CD4-positive, CD25-positive, alpha-beta regulatory T cell (primary cell): ENCODE results near the gene LRRC15. TPM values are rescaled to one million over a fixed set of nuclear protein-coding genes. Genes with fewer than 3 reads are reported as not detected.
A peak's percentile ranks its signal among the peaks of the same experiment; 100 is the strongest.

ENCODE experiments used
- ATAC-seq, 2 donors: fragments of 150-1000 bp; cut with Tn5 transposase; one replicate each; pipeline ENCODE4 v1.10.0; 2021; ENCODE audit warnings: low read depth in 2 of 2, moderate number of reproducible peaks in 2 of 2, moderate library complexity in 1 of 2
- DNase-seq, 3 donors: peaks; one replicate each; pipeline versions ENCODE4 v3.0.0 to v3.0.0-alpha.2; 2012 to 2022; ENCODE audit warnings: mixed read lengths in 1 of 3
- H3K27ac ChIP-seq: one replicate; pipeline ENCODE4 v1.7.0; 2013; ENCODE audit warnings: mild to moderate bottlenecking, low read length; ENCODE audit not compliant: insufficient read depth, poor library complexity, severe bottlenecking
- H3K27me3 ChIP-seq: one replicate; pipeline ENCODE4 v1.7.0; 2013; ENCODE audit warnings: low read length; ENCODE audit not compliant: control insufficient read depth, insufficient read depth
- H3K36me3 ChIP-seq: one replicate; pipeline ENCODE4 v1.7.0; 2013; ENCODE audit warnings: mild to moderate bottlenecking, low read length, moderate library complexity; ENCODE audit not compliant: control insufficient read depth, insufficient read depth
- H3K4me1 ChIP-seq: 2 replicates; pipeline ENCODE4 v1.7.0; 2013; ENCODE audit warnings: mild to moderate bottlenecking, low read length; ENCODE audit not compliant: insufficient read depth, control insufficient read depth, poor library complexity, severe bottlenecking
- H3K4me3 ChIP-seq: one replicate; pipeline ENCODE4 v1.7.0; 2013; ENCODE audit warnings: low read depth, mild to moderate bottlenecking, low read length, moderate library complexity
- H3K9me3 ChIP-seq, 2 experiments: 1 replicate in 1 of 2; 2 replicates in 1 of 2; pipeline ENCODE4 v1.7.0; 2013; ENCODE audit warnings: low read length in 2 of 2, mild to moderate bottlenecking in 1 of 2, moderate library complexity in 1 of 2; ENCODE audit not compliant: control insufficient read depth in 2 of 2
- H3K27ac Mint-ChIP-seq, 3 donors: one replicate each; pipeline ENCODE4 v1.8.0; 2020 to 2022; ENCODE audit warnings: mild to moderate bottlenecking in 3 of 3, mixed read lengths in 3 of 3, moderate library complexity in 2 of 3
- H3K27me3 Mint-ChIP-seq: one replicate; pipeline ENCODE4 v1.8.0; 2022; ENCODE audit warnings: mild to moderate bottlenecking, mixed read lengths
- H3K36me3 Mint-ChIP-seq: one replicate; pipeline ENCODE4 v1.8.0; 2020; ENCODE audit warnings: mixed read lengths
- H3K4me1 Mint-ChIP-seq, 4 donors: one replicate each; pipeline ENCODE4 v1.8.0; 2020 to 2022; ENCODE audit warnings: mixed read lengths in 4 of 4, mild to moderate bottlenecking in 1 of 4
- H3K4me3 Mint-ChIP-seq, 4 donors: one replicate each; pipeline ENCODE4 v1.8.0; 2020 to 2022; ENCODE audit warnings: mild to moderate bottlenecking in 4 of 4, mixed read lengths in 4 of 4, moderate library complexity in 3 of 4
- H3K9me3 Mint-ChIP-seq, 7 donors: one replicate each; pipeline ENCODE4 v1.8.0; 2020 to 2022; ENCODE audit warnings: mixed read lengths in 7 of 7, mild to moderate bottlenecking in 3 of 7, moderate library complexity in 2 of 7
- polyA plus RNA-seq, 4 donors: library from polyadenylated mRNA; unstranded; fragments of 300-500 nt; fragmentation: Illumina TruSeq; gene quantifications; one replicate each; pipeline ENCODE4 v1.2.3, GENCODE V29; 2021
- total RNA-seq: library from RNA; stranded (reverse); gene quantifications from one replicate; pipeline ENCODE4 v1.2.3, GENCODE V29; 2022

Gene LRRC15
- total and polyA plus RNA-seq, 5 donors from 2014 or later = not detected

DNA sequence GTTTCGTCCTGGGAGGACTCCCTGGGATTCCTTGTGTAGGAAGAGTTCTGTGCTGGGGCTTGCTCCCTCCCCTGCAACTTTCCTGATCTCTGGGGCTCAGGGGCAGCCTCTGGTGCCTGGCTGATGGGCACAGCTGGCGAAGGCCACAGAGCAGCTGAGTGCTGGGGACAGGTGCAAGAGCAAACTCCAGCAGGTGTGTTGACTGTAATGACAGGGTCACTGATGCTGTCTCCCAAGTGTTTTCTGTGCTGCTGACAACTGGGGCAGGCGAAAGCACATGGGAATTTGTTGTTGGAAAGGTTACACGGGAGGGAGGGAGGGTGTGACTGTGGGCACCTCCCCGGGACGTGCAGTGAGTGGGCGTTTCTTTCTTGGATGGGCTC is 40.0 kb downstream of the LRRC15 start:
- no peaks in the 10 kb centered on the region for H3K9me3 ChIP-seq
- peaks cover 8% of the 10 kb centered on the region for H3K27me3 ChIP-seq
- peaks cover 7% of the 10 kb centered on the region for H3K4me1 ChIP-seq
- H3K4me3 Mint-ChIP-seq = peak overlapping the region in 1 of 4 donors; percentile 12
- H3K27ac ChIP-seq = no peak overlapping the region
- H3K36me3 Mint-ChIP-seq = no peaks in the 10 kb centered on the region
- H3K27ac Mint-ChIP-seq = no peak overlapping the region
- no peak for DNase-seq
- no peak for ATAC-seq
- H3K4me1 Mint-ChIP-seq = peaks cover 0 to 11% (median under 1%) of the 10 kb centered on the region in 4 donors
- H3K9me3 Mint-ChIP-seq = peaks cover 0 to 1% (median 0%) of the 10 kb centered on the region in 7 donors
- no peaks in the 10 kb centered on the region for H3K36me3 ChIP-seq
- H3K27me3 Mint-ChIP-seq = peaks cover 36% of the 10 kb centered on the region
- no peak overlapping the region for H3K4me3 ChIP-seq

DNA sequence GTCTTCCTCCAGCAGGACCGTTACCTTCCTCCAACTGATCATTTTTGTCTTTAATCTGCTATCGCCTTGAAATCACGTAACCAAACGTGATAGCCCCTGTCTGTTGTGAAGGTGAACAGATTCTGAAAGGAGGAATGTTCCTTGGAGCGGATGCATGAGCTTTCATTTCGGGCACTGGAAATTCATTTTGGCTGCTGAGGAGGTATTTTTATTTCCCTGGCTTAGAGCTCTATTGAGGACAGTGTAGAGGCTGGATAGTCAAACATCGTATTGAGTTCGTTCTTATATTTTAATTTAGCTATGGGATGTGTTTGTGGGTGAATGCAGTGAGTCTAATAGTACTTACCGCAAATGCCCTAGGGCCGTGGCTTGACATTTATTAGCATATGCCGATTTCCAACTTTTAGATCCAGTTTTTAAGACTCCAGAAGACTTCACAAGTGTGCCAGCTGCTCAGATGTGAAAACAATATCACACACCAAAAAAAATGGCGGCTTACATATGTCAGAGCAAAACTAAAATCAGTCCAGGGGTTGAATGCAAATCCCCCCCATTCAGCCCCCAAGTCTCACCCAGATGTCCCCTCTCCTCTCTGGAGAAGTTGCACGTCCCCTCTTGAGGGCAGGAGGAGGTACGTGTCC is 40.5 kb downstream of the LRRC15 start:
- Histone ChIP-seq H3K4me1 (peaks cover 10% of the 10 kb centered on the region), H3K27ac (no peak overlapping the region), H3K4me3 (no peak overlapping the region), H3K36me3 (no peaks in the 10 kb centered on the region), H3K9me3 (no peaks in the 10 kb centered on the region), H3K27me3 (peaks cover 8% of the 10 kb centered on the region)
- Mint-ChIP-seq H3K27ac (peak overlapping the region in 1 of 3 donors; percentile 55), H3K4me1 (peaks cover 0 to 10% (median under 1%) of the 10 kb centered on the region in 4 donors), H3K36me3 (no peaks in the 10 kb centered on the region), H3K9me3 (peaks cover 0 to 1% (median 0%) of the 10 kb centered on the region in 7 donors), H3K27me3 (peaks cover 35% of the 10 kb centered on the region), H3K4me3 (peak overlapping the region in 1 of 4 donors; percentile 36)
- no peak for ATAC-seq
- DNase-seq = no peak

DNA sequence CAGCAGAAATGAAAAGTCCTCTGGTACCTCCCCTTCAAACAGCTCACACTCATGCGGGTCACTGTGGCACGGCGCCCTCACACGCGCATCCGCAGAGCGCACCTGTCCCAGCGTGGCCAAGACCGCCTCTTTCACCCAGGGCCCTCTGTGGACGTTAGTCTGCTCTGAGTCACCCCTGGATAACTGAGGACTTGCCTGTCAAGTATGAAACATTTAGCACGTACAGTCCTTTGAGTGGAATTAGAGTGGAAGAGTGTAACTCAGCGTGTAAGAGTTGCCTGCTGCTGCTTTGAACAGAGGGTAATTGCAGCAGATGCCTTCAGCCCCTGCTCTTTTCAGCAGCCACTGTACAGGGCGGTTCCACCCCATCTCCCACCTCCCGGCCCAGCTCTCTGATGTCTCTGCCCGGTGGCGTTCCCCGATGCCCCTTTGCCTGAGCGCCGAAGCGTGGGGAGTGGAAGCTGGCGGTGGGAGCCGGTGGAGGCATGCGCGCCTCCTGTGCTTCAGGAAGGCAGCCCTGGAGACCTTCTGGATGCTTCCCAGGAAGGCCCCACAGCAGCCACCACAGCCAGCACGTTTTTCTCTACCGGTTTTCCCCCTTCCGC is 41.4 kb downstream of the LRRC15 start:
- H3K4me1 ChIP-seq = peaks cover 7% of the 10 kb centered on the region
- ATAC-seq (peak in 1 of 2 donors; percentile 9), DNase-seq (peak in 2 of 3 donors; percentile 31 to 56)
- H3K36me3 ChIP-seq = no peaks in the 10 kb centered on the region
- peaks cover 0 to 4% (median under 1%) of the 10 kb centered on the region in 4 donors for H3K4me1 Mint-ChIP-seq
- H3K27me3 Mint-ChIP-seq = peaks cover 28% of the 10 kb centered on the region
- H3K9me3 Mint-ChIP-seq = peaks cover 0 to 1% (median 0%) of the 10 kb centered on the region in 7 donors
- peak overlapping the region in 1 of 4 donors; percentile 29 for H3K4me3 Mint-ChIP-seq
- H3K9me3 ChIP-seq = no peaks in the 10 kb centered on the region
- H3K4me3 ChIP-seq = no peak overlapping the region
- no peaks in the 10 kb centered on the region for H3K36me3 Mint-ChIP-seq
- peaks cover 8% of the 10 kb centered on the region for H3K27me3 ChIP-seq
- H3K27ac Mint-ChIP-seq = peak overlapping the region; percentile 55 to 62 (median 60)
- H3K27ac ChIP-seq = no peak overlapping the region

DNA sequence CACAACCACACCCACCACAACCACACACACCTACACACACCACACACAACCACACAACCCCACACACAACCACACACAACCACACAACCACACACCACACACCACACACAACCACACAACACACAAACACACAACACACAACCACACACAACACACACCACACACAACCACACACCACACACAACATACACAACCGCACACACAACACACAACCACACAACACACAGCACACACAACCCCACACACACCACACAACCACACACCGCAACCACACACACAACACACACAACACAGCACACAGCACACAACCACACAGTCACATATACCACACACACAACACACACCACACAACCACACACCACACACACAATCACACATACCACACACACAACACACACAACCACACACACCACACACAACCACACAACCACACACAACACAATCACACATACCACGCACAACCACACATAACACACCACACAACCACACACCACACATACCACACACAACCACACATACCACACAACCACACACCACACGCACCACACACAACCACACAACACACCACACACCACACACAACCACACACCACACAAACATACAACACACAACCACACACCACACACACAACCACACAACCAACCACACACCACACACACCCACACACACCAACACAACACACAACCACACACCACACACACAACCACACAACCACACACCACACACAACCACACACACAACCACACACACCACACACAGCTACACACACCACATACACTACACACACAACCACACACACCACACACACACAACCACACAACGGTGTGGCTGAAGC is 42.1 kb downstream of the LRRC15 start:
- Histone ChIP-seq H3K27ac (no peak overlapping the region), H3K9me3 (no peaks in the 10 kb centered on the region), H3K27me3 (peaks cover under 1% of the 10 kb centered on the region), H3K36me3 (no peaks in the 10 kb centered on the region), H3K4me1 (peaks cover 6% of the 10 kb centered on the region), H3K4me3 (no peak overlapping the region)
- Mint-ChIP-seq H3K27ac (no peak overlapping the region), H3K36me3 (no peaks in the 10 kb centered on the region), H3K9me3 (peaks cover 0 to 1% (median 0%) of the 10 kb centered on the region in 7 donors), H3K4me3 (no peak overlapping the region), H3K4me1 (peaks cover 0 to 2% (median under 1%) of the 10 kb centered on the region in 4 donors), H3K27me3 (peaks cover 25% of the 10 kb centered on the region)
- no peak for ATAC-seq
- DNase-seq = peak in 1 of 3 donors; percentile 51

DNA sequence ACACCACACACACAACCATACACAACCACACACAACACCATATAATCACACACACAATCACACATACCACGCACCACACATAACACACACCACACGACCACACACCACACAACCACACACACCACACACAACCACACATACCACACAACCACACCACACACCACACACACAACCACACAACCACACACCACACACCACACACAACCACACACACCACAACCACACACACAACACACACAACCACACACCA is 42.6 kb downstream of the LRRC15 start:
- no peak overlapping the region for H3K4me3 ChIP-seq
- ATAC-seq (no peak), DNase-seq (peak in 1 of 3 donors; percentile 41)
- no peaks in the 10 kb centered on the region for H3K36me3 Mint-ChIP-seq
- H3K27me3 ChIP-seq = no peaks in the 10 kb centered on the region
- H3K27ac ChIP-seq = no peak overlapping the region
- peaks cover 0 to 1% (median 0%) of the 10 kb centered on the region in 7 donors for H3K9me3 Mint-ChIP-seq
- no peaks in the 10 kb centered on the region for H3K36me3 ChIP-seq
- no peaks in the 10 kb centered on the region for H3K9me3 ChIP-seq
- H3K27me3 Mint-ChIP-seq = peaks cover 25% of the 10 kb centered on the region
- peaks cover 6% of the 10 kb centered on the region for H3K4me1 ChIP-seq
- H3K4me1 Mint-ChIP-seq = peaks cover 0 to 3% (median under 1%) of the 10 kb centered on the region in 4 donors
- no peak overlapping the region for H3K4me3 Mint-ChIP-seq
- no peak overlapping the region for H3K27ac Mint-ChIP-seq

DNA sequence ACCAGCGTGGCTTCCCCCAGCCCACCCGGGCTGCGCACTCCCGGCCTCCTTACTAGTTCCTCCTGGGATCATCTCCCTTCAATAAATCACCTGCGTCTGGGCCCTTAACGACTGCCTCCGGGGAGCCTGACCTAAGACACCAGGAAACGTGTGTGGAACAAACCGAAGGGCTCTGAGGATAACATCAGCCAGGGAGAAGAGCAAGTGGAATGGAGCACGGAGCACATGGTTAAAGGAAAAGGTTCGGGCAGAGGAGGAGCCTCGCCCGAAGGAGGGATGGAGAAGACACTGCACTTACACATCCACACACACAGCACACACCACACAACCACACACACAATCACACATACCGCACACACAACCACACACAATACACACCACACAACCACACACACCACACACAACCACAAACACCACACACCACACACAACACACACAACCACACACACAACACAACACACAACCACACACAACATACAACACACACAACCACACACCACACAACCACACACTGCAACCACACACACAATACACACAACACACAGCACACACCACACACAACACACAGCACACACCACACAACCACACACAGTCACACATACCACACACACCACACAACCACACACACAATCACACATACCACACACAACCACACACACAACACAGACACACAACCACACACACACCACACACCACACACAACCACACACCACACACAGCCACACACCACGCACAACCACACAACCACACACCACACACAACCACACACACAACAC is 43.2 kb downstream of the LRRC15 start:
- no peak for ATAC-seq
- Mint-ChIP-seq H3K4me3 (no peak overlapping the region), H3K9me3 (peaks cover 0 to 1% (median 0%) of the 10 kb centered on the region in 7 donors), H3K27ac (no peak overlapping the region), H3K27me3 (peaks cover 23% of the 10 kb centered on the region), H3K4me1 (peaks cover 0 to 3% (median under 1%) of the 10 kb centered on the region in 4 donors), H3K36me3 (no peaks in the 10 kb centered on the region)
- no peak overlapping the region for H3K4me3 ChIP-seq
- H3K27ac ChIP-seq = no peak overlapping the region
- peak in 1 of 3 donors; percentile 39 for DNase-seq
- H3K27me3 ChIP-seq = no peaks in the 10 kb centered on the region
- H3K4me1 ChIP-seq = peaks cover 6% of the 10 kb centered on the region
- no peaks in the 10 kb centered on the region for H3K9me3 ChIP-seq
- no peaks in the 10 kb centered on the region for H3K36me3 ChIP-seq

DNA sequence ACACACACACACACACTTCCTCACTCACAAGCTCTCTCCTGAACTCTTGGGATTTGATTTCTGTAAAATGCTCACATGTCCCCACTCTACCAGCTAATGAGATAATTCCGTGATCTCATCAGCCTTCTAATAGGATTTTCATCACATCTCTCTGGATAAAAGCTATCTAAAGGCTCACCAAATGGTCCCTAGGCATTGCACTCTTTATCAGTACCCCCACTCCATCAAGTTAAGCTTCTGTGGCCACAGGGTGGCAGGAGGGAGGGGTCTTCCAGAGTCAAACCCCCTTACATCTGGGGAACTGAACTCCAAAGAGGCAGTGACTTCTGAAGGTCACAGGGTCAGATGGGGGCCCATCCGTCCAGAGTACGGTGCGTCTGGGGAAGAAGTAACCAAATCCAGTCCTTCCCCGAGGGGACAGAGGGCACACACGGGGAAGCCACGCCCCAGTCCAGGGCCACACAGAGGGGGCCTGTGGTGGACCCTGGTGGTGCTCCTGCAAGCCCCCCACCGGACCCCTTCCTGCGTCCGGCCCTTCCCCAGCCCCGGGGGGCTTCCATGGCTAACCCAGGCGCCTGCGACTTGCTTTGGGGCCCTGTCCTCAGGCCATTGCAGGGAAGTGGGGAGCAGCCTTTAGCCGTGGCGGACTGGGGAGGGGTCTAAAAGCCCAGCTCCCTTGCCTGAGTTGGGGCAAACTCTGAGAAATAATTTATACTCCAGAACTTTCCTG is 44.0 kb downstream of the LRRC15 start:
- Mint-ChIP-seq H3K9me3 (peaks cover 0 to 1% (median 0%) of the 10 kb centered on the region in 7 donors), H3K27ac (no peak overlapping the region), H3K4me3 (peak overlapping the region in 1 of 4 donors; percentile 35), H3K36me3 (no peaks in the 10 kb centered on the region), H3K4me1 (peaks cover 0 to 3% (median under 1%) of the 10 kb centered on the region in 4 donors), H3K27me3 (peaks cover 17% of the 10 kb centered on the region)
- H3K27me3 ChIP-seq = no peaks in the 10 kb centered on the region
- no peak for ATAC-seq
- no peak overlapping the region for H3K27ac ChIP-seq
- no peak overlapping the region for H3K4me3 ChIP-seq
- H3K9me3 ChIP-seq = no peaks in the 10 kb centered on the region
- no peaks in the 10 kb centered on the region for H3K36me3 ChIP-seq
- no peak for DNase-seq
- peaks cover 6% of the 10 kb centered on the region for H3K4me1 ChIP-seq
